DOHH2 (cell line): ENCODE measurements around the gene DDIT4.

Experiments used
- H3F3A ChIP-seq: fragments of 200-600 bp; sonication (generic), shearing (Covaris generic); 2 replicates; pipeline ENCODE4 v1.6.0; 2016; ENCODE audit warnings: antibody characterized with exemption, mild to moderate bottlenecking; ENCODE audit not compliant: control insufficient read depth, insufficient read depth
- H3K27ac ChIP-seq: fragments of 200-600 bp; sonication (generic); 2 replicates; pipeline ENCODE4 v1.5.1; 2014; ENCODE audit warnings: low read depth, mild to moderate bottlenecking, low read length, moderate library complexity
- H3K27me3 ChIP-seq: fragments of 200-600 bp; sonication (generic); 2 replicates; pipeline ENCODE4 v1.6.1; 2014; ENCODE audit warnings: mild to moderate bottlenecking, low read length, mixed read lengths; ENCODE audit not compliant: control insufficient read depth
- H3K36me3 ChIP-seq: fragments of 200-600 bp; sonication (generic); 2 replicates; pipeline ENCODE4 v1.6.1; 2014; ENCODE audit warnings: mild to moderate bottlenecking, low read length, moderate library complexity, mixed read lengths; ENCODE audit not compliant: control insufficient read depth
- H3K4me1 ChIP-seq: fragments of 200-600 bp; sonication (generic); 2 replicates; pipeline ENCODE4 v1.6.1; 2014; ENCODE audit warnings: mild to moderate bottlenecking, low read length, mixed read lengths; ENCODE audit not compliant: control insufficient read depth
- H3K4me2 ChIP-seq: fragments of 200-600 bp; sonication (generic); 2 replicates; pipeline ENCODE4 v1.6.0; 2014; ENCODE audit warnings: mild to moderate bottlenecking, low read length, moderate library complexity
- H3K4me3 ChIP-seq: fragments of 200-600 bp; sonication (generic); 2 replicates; pipeline ENCODE4 v1.5.1; 2014; ENCODE audit warnings: mild to moderate bottlenecking, low read length, mixed read lengths
- H3K79me2 ChIP-seq: fragments of 200-600 bp; sonication (generic); 2 replicates; pipeline ENCODE4 v1.6.1; 2014; ENCODE audit warnings: mild to moderate bottlenecking, low read length, mixed read lengths; ENCODE audit not compliant: control insufficient read depth
- H3K9me2 ChIP-seq: fragments of 200-600 bp; sonication (generic); replicated peaks from 2 replicates; pipeline ENCODE4 v1.6.1; 2014; ENCODE audit warnings: mild to moderate bottlenecking, low read length, mixed read lengths; ENCODE audit not compliant: control insufficient read depth
- H3K9me3 ChIP-seq: fragments of 200-600 bp; sonication (generic); 2 replicates; pipeline ENCODE4 v1.6.1; 2014; ENCODE audit warnings: antibody characterized with exemption, low read length, mixed read lengths; ENCODE audit not compliant: control insufficient read depth, insufficient read depth
- H4K20me1 ChIP-seq: fragments of 200-600 bp; sonication (generic); 2 replicates; pipeline ENCODE4 v1.6.0; 2014; ENCODE audit warnings: low read depth, mild to moderate bottlenecking, antibody characterized with exemption, low read length, moderate library complexity; ENCODE audit not compliant: control insufficient read depth, insufficient read depth
- CTCF ChIP-seq: fragments of 200-600 bp; sonication (generic); IDR thresholded peaks from one replicate; pipeline ENCODE4 v1.5.1; 2014; ENCODE audit warnings: antibody characterized with exemption, mild to moderate bottlenecking, low read depth, low read length; ENCODE audit not compliant: poor library complexity, severe bottlenecking
- EZH2phosphoT487 ChIP-seq: fragments of 200-600 bp; sonication (generic); IDR thresholded peaks from 2 replicates; pipeline ENCODE4 v1.6.1; 2017; ENCODE audit warnings: borderline replicate concordance, mild to moderate bottlenecking, antibody characterized with exemption, low read length, moderate library complexity, mixed read lengths

The DDIT4 gene

GRCh38 chr10:72315611-72316385 lies 42.1 kb downstream of the DDIT4 start:
- peak overlapping the region; percentile 50 for H3K4me2 ChIP-seq

GRCh38 chr10:72316386-72316700 lies 42.6 kb downstream of the DDIT4 start:
- Histone ChIP-seq H3K4me1 (peaks cover 71% of the 10 kb centered on the region), H3K27ac (peak overlapping the region; percentile 99), H3F3A (peaks cover 32% of the 10 kb centered on the region)

More at GRCh38 chr10:72315611-72316385, 42.1 kb downstream of the DDIT4 start:
- peak overlapping the region; percentile 99; the same call in 1 of the 2 replicates for H3K27ac ChIP-seq
- no peaks in the 10 kb centered on the region for H3K9me2 ChIP-seq
- no peak overlapping the region for H3K4me3 ChIP-seq
- no peaks in the 10 kb centered on the region for H4K20me1 ChIP-seq
- H3K9me3 ChIP-seq: no peaks in the 10 kb centered on the region
- H3K27me3 ChIP-seq: no peaks in the 10 kb centered on the region
- peaks cover 70% of the 10 kb centered on the region for H3K4me1 ChIP-seq
- no peak for TF ChIP-seq EZH2phosphoT487
- TF ChIP-seq CTCF: no peak
- H3F3A ChIP-seq: peaks cover 26% of the 10 kb centered on the region
- peaks cover 12% of the 10 kb centered on the region for H3K79me2 ChIP-seq
- no peaks in the 10 kb centered on the region for H3K36me3 ChIP-seq

GRCh38 chr10:72316748-72317435 lies 43.2 kb downstream of the DDIT4 start:
- Histone ChIP-seq H4K20me1 (no peaks in the 10 kb centered on the region), H3K36me3 (no peaks in the 10 kb centered on the region), H3K9me3 (no peaks in the 10 kb centered on the region), H3K4me2 (peak overlapping the region; percentile 50), H3F3A (peaks cover 37% of the 10 kb centered on the region), H3K4me1 (peaks cover 72% of the 10 kb centered on the region), H3K79me2 (peaks cover 12% of the 10 kb centered on the region), H3K4me3 (peak overlapping the region; percentile 24; the same call in 1 of the 2 replicates), H3K27me3 (no peaks in the 10 kb centered on the region), H3K27ac (peak overlapping the region; percentile 99), H3K9me2 (no peaks in the 10 kb centered on the region)
- TF ChIP-seq EZH2phosphoT487: no peak
- TF ChIP-seq CTCF: no peak

More at GRCh38 chr10:72316386-72316700, 42.6 kb downstream of the DDIT4 start:
- peak overlapping the region; percentile 50 for H3K4me2 ChIP-seq
- H3K4me3 ChIP-seq: no peak overlapping the region
- TF ChIP-seq CTCF: no peak
- TF ChIP-seq EZH2phosphoT487: no peak
- no peaks in the 10 kb centered on the region for H4K20me1 ChIP-seq
- peaks cover 12% of the 10 kb centered on the region for H3K79me2 ChIP-seq
- no peaks in the 10 kb centered on the region for H3K36me3 ChIP-seq
- no peaks in the 10 kb centered on the region for H3K27me3 ChIP-seq
- H3K9me2 ChIP-seq: no peaks in the 10 kb centered on the region
- no peaks in the 10 kb centered on the region for H3K9me3 ChIP-seq
